AG08395 (cell line): ENCODE results near the gene MARK3.

Experiments
- DNase-seq: peaks from one replicate; pipeline ENCODE4 v3.0.0; 2012; ENCODE audit warnings: mixed read lengths, low spot score

MARK3 gene

GRCh38 chr14:103393676-103394626 is 8.7 kb downstream of the MARK3 start:
- peak; percentile 64 for DNase-seq

GRCh38 chr14:103395244-103395643 is 10.0 kb downstream of the MARK3 start:
- DNase-seq, result peak; percentile 4

GRCh38 chr14:103396463-103396862 is 11.2 kb downstream of the MARK3 start:
- DNase-seq, result no peak

GRCh38 chr14:103398427-103399195 is 13.4 kb downstream of the MARK3 start:
- no peak for DNase-seq

GRCh38 chr14:103400537-103400936 is 15.3 kb downstream of the MARK3 start:
- no peak for DNase-seq

- DNase-seq, result peak; percentile 75
Observed at GRCh38 chr14:103401223-103402214, 16.3 kb downstream of the MARK3 start.

- DNase-seq, result no peak
Observed at GRCh38 chr14:103402695-103403094, 17.5 kb downstream of the MARK3 start.

- DNase-seq, result peak; percentile 20
Observed at GRCh38 chr14:103404032-103404918, 19.1 kb downstream of the MARK3 start.

GRCh38 chr14:103404920-103405319 is 19.7 kb downstream of the MARK3 start:
- no peak for DNase-seq

- DNase-seq, result no peak
Observed at GRCh38 chr14:103408491-103409155, 23.4 kb downstream of the MARK3 start.

GRCh38 chr14:103416916-103417315 is 31.7 kb downstream of the MARK3 start:
- DNase-seq, result no peak

- DNase-seq, result peak; percentile 51
Observed at GRCh38 chr14:103418481-103418818, 33.2 kb downstream of the MARK3 start.

GRCh38 chr14:103421556-103421955 is 36.3 kb downstream of the MARK3 start:
- DNase-seq, result no peak

- peak; percentile 41 for DNase-seq
Observed at GRCh38 chr14:103423050-103423461, 37.8 kb downstream of the MARK3 start.

GRCh38 chr14:103427485-103428443 is 42.5 kb downstream of the MARK3 start:
- DNase-seq, result no peak

- no peak for DNase-seq
Observed at GRCh38 chr14:103428723-103429556, 43.7 kb downstream of the MARK3 start.

GRCh38 chr14:103430358-103430757 is 45.1 kb downstream of the MARK3 start:
- no peak for DNase-seq

- DNase-seq, result no peak
Observed at GRCh38 chr14:103432627-103433026, 47.4 kb downstream of the MARK3 start.
